GM19238 (cell line): ENCODE data around the gene MLPH.
A peak's percentile ranks its signal among the peaks of the same experiment; 100 is the strongest.
"Not testable (repeated sequence)": the region's sequence is repeated elsewhere in the genome, so short reads cannot be mapped to it uniquely, and the experiment has no call there.

ENCODE experiments used
- DNase-seq: peaks from one replicate; pipeline ENCODE4 v3.0.0; 2011; ENCODE audit warnings: low spot score; ENCODE audit not compliant: insufficient read length

The MLPH gene

DNA sequence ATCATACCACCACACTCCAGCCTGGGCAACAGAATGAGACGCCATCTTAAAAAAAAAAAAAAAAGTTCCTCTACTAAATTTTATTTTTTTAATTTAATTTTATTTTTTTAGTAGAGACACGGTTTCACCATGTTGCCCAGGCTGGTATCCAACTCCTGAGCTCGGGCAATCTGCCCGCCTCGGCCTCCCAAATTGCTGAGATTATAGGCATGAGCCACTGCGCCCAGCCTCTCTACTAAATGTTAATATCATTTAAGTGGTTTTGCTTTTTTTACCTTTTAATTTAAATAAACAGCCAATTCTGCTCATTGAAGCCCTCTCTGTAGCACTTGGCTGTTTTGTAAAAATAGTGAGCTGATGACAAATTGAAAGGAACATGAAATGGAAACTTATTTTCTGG, 94.3 kb downstream of the MLPH start:
- no peak for DNase-seq

GRCh38 chr2:237581751-237582746, 95.0 kb downstream of the MLPH start:
- peak; percentile 27 for DNase-seq

DNA sequence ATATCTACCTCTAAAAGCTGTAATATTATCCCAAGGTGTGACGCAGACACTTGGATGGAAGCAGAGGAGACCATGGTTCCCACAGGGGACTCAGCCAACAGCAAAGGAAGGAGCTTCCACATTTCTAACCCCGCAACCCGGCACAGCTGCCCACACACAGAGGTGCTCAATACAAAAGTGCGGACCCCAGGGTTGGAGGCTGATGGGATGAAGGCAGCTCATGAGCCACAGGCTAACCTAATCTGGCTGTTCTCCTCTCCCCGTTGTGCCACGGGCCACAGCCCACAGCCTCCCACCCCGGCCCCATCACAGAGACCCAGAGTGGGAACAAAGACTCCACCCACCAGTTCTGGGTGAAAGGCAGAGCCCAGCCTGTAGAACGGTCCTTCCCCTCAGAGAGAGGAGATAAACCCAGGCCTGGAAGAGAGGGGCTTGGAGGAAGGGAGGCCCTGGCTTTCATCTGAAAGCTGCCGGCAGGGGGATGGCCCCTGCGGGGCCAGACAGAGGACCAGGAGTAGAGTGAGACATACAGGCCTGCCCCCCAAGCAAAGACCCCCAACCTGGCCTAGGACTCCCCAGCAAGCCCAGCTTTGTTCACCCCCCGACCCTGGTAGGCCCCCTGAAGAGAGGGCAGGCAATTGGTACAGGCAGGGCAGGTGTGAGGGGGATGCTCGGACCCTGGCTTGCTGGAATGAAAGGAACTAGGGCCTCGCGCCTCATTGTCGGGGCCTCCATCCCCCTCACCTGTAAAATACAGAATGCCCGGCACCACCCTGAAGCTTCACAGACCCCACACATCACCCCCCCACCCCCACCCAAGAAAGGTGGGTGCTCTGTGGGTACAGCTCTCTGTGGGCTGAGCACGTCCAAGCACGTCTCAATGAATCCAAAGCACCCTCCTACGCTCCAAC, 96.6 kb downstream of the MLPH start:
- DNase-seq = no peak

GRCh38 chr2:237585590-237586221, 98.7 kb downstream of the MLPH start:
- no peak for DNase-seq

DNA sequence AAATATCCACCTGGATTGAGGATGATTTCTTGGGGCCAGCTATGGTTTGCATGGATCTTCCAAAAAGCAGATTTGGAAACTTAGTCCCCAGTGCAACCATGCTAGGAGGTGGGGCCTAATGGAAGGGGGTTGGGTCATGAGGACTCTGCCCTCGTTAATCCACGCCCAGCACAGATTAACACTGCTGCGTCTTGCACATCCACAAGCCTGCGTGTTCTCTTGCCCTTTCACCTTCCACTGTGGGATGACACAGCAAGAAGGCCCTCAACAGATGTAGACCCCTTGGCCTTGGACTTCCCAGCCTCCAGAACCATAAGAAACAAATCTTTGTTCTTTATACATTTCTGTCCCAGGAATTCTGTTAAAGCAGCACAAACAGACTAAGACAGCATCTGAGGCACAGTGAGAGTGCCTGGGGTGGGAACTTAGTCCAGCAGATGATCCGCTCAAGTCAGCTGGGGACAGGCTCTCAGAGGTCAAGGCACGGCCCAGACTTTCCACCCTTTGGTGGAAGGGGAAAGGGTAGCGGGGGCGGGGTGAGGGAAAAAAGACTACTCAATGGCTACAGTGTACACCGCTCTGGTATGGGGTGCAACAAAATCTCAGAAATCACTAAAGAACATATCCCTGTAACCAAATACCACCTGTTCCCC, 101.1 kb downstream of the MLPH start:
- no peak for DNase-seq

- no peak for DNase-seq
Measured at GRCh38 chr2:237590272-237591140, 103.5 kb downstream of the MLPH start, which contains the start of gene RAB17. Gene RAB17, minus strand, starts transcription at chr2:237590734. Its CDS starts 4,580 bp downstream, at chr2:237586154.

GRCh38 chr2:237591141-237591881, 104.3 kb downstream of the MLPH start:
- DNase-seq = no peak

DNA sequence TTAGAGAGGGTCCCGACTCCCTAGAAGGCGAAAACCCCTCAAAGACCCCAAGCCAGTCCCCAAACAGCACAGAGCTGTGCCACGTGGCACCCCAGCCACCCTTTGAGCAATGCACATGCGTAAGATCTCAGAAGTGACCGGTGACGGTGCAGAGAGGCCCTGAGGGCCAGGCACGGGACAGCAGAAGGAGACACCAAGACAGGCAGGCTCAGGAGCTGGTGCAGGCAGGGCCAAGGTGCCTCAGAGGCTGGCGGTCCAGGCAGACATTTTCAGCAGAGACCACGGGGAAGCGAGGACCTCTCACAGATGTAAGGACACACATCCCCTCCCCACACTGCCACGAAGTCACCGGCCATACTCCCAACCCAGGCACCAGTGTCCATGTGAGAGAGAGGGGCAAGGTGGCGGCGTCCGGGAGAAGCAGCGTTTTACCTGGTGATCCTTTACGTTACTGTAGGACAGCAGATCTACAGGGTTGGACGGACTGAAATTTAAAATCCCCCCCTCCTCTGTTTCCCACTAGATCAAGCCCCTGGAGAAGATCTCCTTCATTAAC, 105.5 kb downstream of the MLPH start:
- DNase-seq = no peak

GRCh38 chr2:237593036-237593435, 106.0 kb downstream of the MLPH start:
- DNase-seq = no peak

- no peak for DNase-seq
Measured at GRCh38 chr2:237593596-237594320, 106.7 kb downstream of the MLPH start.

DNA sequence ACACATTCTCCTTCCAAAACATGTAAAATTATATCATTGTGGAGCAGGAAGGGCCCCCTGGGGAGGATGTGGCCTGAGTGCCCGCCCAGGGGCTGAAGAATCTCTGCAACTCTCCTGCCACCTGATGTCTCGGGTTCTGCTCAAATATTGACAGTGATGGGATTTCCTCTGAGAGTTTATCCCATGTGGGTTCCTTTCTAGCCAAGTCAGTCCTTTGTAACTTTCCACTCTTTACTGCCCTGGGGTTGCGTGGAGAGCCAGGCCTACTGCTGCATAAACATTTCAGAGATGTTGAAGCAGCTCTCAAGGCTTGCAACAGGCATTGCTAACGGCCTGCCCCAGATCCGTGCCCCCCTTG, 107.4 kb downstream of the MLPH start:
- DNase-seq = no peak

DNA sequence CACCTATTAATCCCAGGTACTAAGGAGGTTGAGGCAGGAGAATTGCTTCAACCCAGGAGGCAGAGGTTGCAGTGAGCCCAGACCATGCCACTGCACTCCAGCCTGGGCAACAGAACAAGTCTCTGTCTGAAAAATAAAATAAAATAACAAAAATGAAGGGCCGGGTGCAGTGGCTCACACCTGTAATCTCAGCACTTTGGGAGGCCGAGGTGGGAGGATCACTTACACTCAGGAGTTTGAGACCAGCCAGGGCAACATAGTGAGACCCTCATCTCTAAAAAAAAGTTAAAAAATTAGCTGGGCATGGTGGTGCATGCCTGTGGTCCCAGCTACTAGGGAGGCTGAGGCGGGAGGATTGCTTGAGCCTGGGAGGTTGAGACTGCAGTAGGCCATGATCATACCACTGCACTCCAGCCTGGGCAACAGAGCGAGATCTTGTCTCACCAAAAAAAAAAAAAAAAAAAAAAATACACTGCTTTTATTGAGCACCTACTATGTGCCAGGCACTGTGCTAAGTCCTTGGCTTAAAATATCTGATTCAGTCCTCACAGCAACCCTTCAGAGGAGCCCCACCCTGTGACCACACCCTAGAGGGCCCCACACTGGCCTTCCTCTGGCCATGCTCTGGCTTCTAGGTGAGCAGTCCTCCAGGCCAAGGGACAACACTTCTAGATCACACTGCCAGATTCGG, 108.9 kb downstream of the MLPH start:
- DNase-seq = not testable (repeated sequence)

DNA sequence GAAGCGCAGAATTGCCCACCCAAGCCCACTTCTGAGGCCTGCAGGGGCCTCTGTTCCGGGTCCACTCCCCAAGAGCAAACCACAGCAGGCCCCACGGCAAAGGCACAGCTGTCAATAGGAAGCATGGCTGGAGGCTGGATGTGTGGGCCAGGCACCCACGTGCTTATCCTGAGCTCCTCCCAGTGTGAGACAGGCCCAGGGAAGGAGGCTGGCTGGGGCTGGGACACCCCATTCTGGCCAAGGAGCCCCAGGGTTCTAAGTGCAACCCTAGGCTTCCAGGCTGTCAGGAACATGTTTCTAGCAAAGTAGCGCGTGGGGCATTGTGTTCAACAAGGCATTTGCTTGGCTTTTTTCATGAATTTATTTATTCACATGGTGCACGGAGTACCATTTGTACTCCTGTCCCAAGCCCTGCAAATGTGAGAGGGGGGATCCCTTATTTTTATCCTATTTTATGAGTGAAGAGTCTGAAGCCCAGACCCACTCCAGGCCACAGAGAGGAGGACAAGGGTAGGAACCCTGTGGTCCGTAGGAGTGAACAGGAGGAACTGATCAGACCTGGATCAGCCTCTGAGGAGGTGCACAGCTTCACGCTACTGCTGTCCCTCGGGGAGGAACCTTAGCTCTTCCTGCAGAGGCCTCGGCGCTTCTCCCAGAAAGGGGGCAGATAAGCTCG, 109.6 kb downstream of the MLPH start:
- no peak for DNase-seq

GRCh38 chr2:237597196-237598145, 110.4 kb downstream of the MLPH start:
- DNase-seq = no peak

- no peak for DNase-seq
Measured at GRCh38 chr2:237598468-237599208, 111.6 kb downstream of the MLPH start.
